HG02642 (cell line): Measurements from ENCODE around the gene AGAP1.

Experiments used
- ATAC-seq: cut with Tn5 transposase; IDR thresholded peaks from one replicate; pipeline ENCODE4 v1.9.1; 2021; ENCODE audit warnings: mild to moderate bottlenecking; ENCODE audit not compliant: unreplicated experiment, poor library complexity

The AGAP1 gene

GRCh38 chr2:235506997-235507615 lies 13.3 kb downstream of the AGAP1 start:
- no peak for ATAC-seq

GRCh38 chr2:235507928-235508327 lies 14.1 kb downstream of the AGAP1 start:
- ATAC-seq = no peak

- ATAC-seq = no peak
Observed at GRCh38 chr2:235508371-235509160, 14.7 kb downstream of the AGAP1 start.

GRCh38 chr2:235510318-235510717 lies 16.5 kb downstream of the AGAP1 start:
- no peak for ATAC-seq

- no peak for ATAC-seq
Observed at GRCh38 chr2:235511187-235511661, 17.4 kb downstream of the AGAP1 start.

- no peak for ATAC-seq
Observed at GRCh38 chr2:235511751-235512698, 18.2 kb downstream of the AGAP1 start.

GRCh38 chr2:235512699-235513053 lies 18.8 kb downstream of the AGAP1 start:
- no peak for ATAC-seq

- no peak for ATAC-seq
Observed at GRCh38 chr2:235513984-235514626, 20.3 kb downstream of the AGAP1 start.

- ATAC-seq = no peak
Observed at GRCh38 chr2:235514627-235515363, 21.0 kb downstream of the AGAP1 start.

- ATAC-seq = no peak
Observed at GRCh38 chr2:235515364-235515742, 21.5 kb downstream of the AGAP1 start.

- no peak for ATAC-seq
Observed at GRCh38 chr2:235515821-235516220, 22.0 kb downstream of the AGAP1 start.

- no peak for ATAC-seq
Observed at GRCh38 chr2:235516257-235516656, 22.4 kb downstream of the AGAP1 start.

GRCh38 chr2:235518322-235519090 lies 24.7 kb downstream of the AGAP1 start:
- no peak for ATAC-seq

GRCh38 chr2:235520787-235521186 lies 26.9 kb downstream of the AGAP1 start:
- ATAC-seq = no peak

GRCh38 chr2:235521844-235522243 lies 28.0 kb downstream of the AGAP1 start:
- no peak for ATAC-seq

GRCh38 chr2:235523021-235523420 lies 29.2 kb downstream of the AGAP1 start:
- no peak for ATAC-seq

GRCh38 chr2:235523486-235524150 lies 29.8 kb downstream of the AGAP1 start:
- ATAC-seq = no peak

- no peak for ATAC-seq
Observed at GRCh38 chr2:235526166-235526565, 32.3 kb downstream of the AGAP1 start.
